GM21360 (cell line): Measurements from ENCODE around the gene RELN.

Experiments
- ATAC-seq: cut with Tn5 transposase; IDR thresholded peaks from one replicate; pipeline ENCODE4 v1.9.1; 2021; ENCODE audit warnings: mild to moderate bottlenecking, moderate library complexity; ENCODE audit not compliant: unreplicated experiment

The RELN gene

DNA sequence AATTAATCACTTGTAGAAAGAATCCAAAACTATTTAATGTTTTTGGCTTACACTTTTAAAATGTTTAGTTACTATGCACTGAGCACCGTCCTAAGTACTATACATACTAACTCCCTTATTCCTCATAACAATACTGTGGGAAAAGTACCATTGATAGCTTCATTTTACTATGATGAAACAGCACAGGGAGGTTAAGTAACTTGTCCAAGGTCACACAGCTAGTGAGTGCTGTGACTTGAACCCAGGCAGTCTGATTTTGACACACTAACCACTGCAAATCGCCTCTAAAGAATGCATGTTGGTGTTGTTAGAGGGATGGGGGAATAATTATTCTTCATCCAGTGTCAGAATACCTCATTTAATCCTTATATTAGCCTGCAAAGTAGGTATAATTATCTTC lies 1.9 kb upstream of the RELN start:
- no peak for ATAC-seq

- ATAC-seq = no peak
These were observed 1.5 kb upstream of the RELN start for GRCh38 chr7:103990991-103991390.

GRCh38 chr7:103989785-103990767 lies 618 bp upstream of the RELN start:
- ATAC-seq = no peak

DNA sequence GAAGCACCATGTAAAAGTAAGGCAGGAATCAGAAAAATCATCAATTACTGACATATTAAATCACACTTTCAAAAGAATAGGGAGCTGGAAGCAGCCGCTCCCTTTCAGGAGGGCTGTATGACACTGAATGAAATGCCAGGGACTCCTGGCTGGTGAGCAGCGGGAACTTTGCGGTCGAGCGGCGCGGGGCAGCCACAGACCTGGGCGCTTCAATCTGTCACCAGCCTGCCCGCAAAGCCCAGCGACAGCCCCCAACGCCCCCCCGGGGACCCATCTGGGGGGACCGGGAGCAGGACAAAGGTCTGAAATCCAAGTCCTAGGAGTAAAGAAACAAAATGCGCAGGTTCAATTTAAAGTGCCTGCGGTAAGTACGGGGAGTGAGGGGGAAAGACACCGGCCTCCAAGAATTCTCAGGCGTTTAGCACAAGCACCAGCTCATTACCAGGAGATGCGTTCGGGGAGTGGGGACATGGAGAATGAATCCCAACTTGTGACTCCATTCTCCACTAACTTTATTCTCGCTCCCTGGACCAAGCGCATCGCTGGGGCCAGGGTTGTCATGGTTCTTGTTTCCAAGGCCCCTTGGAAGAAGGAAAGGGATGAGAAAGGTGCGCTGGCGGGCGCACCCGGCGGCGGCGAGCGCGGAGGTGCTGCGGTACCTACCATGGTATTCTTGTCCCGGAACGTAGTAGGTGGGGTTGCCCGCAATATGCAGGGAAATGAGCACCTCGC lies 824 bp downstream of the RELN start:
- ATAC-seq = no peak

- no peak for ATAC-seq
These were observed 2.0 kb downstream of the RELN start for GRCh38 chr7:103987451-103987850.

- ATAC-seq = no peak
These were observed 3.8 kb downstream of the RELN start for GRCh38 chr7:103985565-103986126.

GRCh38 chr7:103984050-103984449 lies 5.4 kb downstream of the RELN start:
- no peak for ATAC-seq

DNA sequence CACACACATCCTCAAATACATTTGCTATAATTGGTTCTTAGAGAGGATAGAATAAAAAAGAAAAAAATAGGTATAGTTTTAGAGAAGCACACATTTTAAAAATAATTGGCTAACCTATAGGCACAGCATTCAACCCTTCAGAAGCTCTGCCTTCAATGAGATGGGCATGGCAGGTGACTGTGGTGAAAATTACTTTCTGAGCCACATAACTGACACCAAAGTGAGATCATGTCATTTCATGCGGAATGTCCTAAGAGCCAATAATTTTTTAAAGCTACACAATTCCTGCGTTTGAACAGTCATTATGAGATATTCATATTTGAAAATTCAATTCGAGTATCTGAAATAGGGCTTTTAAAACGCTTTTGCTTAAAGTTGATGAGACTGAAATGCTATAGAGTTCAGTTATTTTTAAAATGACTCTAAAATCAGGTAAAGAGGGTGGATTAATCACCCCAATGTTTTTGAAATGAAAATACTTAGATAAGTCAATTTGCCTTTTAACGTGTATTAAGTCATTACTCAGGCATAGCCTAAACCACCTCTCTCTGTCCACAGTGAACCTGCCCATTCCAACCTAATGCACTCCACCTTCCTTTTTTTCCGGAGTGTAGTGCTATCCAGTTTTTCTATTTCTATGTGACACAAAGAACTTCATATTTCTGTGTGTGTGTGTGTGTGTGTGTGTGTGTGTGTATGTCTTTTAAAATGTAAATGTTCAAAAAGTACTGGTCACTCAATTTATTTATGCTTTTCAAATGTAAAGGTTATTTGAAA lies 6.1 kb downstream of the RELN start:
- no peak for ATAC-seq

DNA sequence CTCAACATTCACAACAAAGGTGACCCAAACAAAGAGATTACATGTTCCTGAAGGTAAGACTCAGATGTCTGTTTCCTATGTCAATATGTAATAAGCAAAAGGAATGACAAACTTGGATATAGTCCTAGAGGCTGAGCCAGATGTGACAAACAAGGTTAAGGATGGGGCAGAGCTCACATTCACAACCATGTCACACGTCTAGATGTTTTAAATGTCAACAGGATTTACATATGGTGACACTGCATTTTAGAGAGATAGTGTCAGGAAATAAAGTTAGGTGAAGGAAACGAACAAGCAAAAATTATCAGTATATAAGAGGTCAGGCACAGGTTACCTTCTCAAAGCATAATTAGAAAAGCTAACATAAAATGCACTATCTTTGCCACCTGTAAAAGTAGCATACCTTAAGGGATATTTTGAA lies 8.4 kb downstream of the RELN start:
- no peak for ATAC-seq

DNA sequence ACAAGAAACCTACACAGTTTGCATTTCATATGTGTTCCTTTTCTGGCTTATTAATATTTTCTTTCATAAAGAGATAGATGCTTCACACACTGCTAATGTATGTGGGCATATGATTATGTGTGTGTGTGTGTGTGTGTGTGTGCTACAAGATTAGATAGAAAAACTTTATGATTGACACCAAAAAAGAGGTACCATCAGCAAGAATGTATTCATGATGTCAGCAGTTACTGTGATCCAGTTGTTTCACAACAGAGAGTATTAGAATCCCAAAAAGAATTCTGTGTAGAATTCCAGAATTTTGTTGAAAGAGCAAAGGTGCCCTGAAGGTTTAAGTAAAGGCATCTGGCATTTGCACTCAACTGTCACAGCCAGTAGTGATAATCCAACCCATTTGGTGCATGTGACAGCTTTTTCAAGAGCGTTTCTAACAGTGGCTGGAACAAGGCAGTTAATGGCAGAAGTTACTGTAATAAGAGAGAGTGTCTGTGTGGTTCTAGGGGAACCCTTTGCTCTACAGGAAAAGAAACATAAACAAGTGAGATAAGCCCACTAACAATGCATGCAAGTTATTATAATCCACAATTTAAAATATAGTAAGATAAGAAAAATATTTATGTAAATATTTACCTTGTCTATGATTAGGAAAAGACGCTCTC lies 16.6 kb downstream of the RELN start:
- no peak for ATAC-seq

GRCh38 chr7:103967401-103967800 lies 22.1 kb downstream of the RELN start:
- no peak for ATAC-seq

GRCh38 chr7:103966593-103967277 lies 22.7 kb downstream of the RELN start:
- ATAC-seq = no peak

DNA sequence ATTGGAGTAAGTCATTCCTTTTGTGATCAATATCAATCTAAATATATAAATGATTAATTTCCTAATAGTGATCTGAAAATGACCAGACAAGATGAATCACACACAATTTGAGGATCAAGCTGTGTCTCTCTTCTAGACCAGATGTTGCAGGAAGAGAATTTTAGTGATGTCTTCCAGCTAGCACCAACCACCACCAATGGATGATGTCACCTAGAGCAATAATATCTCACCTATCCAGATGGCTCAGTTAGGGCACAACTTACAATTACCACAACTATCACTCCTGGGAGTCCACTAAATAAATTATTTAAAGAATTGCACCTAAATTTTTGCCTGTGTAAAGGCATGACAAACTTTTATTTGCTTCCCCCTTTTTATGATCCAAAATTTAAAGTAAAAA lies 25.2 kb downstream of the RELN start:
- ATAC-seq = no peak

GRCh38 chr7:103962070-103962469 lies 27.4 kb downstream of the RELN start:
- ATAC-seq = no peak

GRCh38 chr7:103958284-103958818 lies 31.1 kb downstream of the RELN start:
- no peak for ATAC-seq

DNA sequence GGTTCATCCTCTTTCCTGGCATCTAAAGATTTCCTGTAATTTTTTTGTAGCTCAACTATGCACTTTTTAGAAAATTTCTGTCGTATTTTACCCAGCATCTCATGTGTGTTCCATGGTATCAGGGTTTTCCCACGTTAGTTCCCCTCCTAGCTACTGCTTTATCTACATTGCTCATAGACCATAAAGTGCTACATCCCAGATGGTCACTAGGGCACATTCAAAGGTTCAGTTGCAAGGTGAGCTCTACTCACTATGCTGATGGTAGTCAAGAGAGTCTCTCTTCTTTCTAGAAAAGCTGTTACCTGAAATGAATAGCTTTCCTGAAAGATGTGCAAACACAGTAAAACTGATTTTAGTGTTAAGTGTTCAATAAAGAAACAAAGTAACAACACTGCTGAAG lies 33.5 kb downstream of the RELN start:
- no peak for ATAC-seq

DNA sequence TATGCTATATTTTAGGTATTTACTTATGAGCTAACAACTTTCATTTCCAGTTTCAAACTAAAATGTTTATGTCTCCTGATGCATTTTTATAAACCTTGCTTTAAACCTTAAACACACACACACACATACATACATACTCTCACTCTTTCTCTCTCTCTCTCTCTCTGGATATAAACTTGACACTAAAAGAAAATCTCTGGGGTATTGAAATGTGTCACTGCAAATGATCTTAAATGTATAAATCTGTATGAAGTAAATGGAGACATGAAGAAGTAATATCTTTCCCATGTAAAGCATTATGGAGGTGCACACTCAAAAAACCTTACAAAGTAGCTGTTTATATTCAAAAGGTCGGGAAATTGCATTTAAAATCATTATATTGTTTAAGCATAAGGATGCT lies 37.0 kb downstream of the RELN start:
- no peak for ATAC-seq

DNA sequence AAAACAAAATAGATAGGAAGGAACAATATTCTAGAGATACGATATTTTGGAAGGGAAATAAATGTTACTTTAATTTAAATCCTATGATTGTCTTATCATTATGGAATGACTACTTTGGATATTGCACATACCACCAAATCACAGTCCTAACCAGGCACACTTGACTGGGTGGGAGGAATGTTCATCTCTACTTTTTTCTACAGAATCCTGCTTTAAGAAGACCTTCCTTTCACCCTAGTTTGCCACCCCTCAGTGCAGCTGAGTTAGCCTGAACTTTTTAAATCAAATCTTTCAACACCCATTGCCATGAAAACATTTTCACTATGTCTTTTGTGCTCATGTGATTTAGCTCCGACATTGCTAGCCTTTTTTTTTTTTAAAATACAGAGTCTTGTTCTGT lies 38.1 kb downstream of the RELN start:
- ATAC-seq = no peak

- ATAC-seq = no peak
These were observed 40.1 kb downstream of the RELN start for GRCh38 chr7:103949374-103949773.
